Activated CD8-positive, alpha-beta memory T cell treated with anti-CD3 and anti-CD28 coated beads, Interleukin-2, amount 50 U/mL, for 24 hours (primary cell): Measurements from ENCODE around the gene DOK4.
"Not testable (repeated sequence)": the region's sequence is repeated elsewhere in the genome, so short reads cannot be mapped to it uniquely, and the experiment has no call there.

ENCODE experiments used
- DNase-seq: peaks from one replicate; pipeline ENCODE4 v3.0.0-alpha.2; 2020; ENCODE audit errors: extremely low read depth

Gene DOK4

GRCh38 chr16:57446531-57447185, 39.6 kb downstream of the DOK4 start:
- no peak for DNase-seq

GRCh38 chr16:57445510-57445909, 40.8 kb downstream of the DOK4 start:
- DNase-seq: no peak

DNA sequence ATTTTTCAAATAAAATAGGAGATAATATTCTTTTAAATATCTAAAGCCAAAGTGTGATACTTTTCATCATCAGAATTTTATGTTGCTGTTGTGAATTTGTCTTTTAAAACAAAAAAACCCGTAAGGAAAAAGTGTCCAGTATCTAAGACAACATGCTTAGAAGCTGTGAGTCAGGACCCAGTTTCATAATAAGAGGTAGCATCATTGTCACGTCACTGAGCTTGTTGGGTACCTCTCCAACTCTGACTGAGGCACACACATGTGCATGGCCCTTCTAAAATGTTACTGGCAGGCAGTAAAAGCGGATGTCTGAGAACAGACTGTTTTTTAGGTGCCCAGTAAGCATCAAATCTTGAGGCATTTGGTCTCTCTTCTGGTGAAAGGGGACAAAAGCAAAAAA, 41.6 kb downstream of the DOK4 start:
- no peak for DNase-seq

- DNase-seq: not testable (repeated sequence)
Measured at GRCh38 chr16:57440551-57440950, 45.7 kb downstream of the DOK4 start.

GRCh38 chr16:57439947-57440346, 46.3 kb downstream of the DOK4 start:
- not testable (repeated sequence) for DNase-seq

DNA sequence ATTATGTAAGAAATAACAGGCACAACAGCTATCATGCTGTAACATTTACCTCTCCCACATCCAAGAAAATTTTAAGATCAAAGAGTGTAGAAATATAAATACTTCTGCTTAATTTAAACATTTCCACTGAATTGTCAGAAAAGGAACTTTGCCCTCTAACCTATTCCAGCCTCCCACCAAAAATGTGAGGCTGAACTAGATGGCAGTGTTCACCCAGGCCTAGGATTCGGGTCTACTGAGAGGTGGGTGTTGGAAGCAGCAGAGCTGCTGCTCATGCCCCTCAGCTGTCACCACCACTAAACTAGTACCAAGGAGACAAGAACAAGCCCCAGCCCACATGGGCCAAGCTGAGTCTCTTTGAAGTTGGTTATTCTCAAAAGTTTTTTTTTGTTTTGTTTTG, 50.5 kb downstream of the DOK4 start:
- DNase-seq: no peak

DNA sequence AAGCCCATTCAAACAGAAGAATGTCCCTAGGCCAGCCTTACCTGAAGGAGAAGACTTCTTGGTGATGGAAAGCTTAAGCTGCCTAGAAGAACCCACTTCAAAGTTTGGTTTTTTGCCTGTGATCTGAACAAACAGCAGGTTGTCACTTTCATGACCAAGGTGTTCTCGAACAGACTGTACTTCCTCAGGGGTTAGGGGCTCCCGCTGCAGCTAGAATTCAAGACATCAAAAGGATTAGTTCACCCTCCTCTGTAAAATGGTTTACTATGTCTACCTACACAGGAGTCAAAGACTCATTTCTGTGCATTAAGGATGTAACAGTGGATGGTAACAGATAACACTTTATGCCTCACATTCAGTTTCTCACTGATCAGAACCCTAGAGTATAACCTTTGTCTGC, 52.3 kb downstream of the DOK4 start:
- DNase-seq: no peak

DNA sequence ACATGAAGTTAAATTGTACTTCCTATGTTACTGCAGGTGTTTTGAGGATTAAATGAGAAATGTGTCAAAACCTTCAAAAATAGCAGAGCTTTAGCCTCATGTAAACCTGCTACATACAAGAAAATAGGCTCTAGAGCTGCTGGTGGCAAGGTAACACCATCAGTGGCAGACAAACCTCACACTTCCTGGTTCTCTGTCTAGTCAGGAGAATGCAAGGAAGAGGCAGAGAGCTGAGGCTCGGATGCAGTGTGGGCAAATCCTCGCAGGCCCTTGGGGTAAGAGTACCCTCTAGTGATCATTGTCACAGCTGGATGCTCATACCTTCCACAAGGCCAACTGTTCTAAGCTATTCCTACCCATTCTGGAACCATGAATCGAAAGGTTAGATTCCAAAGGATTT, 53.3 kb downstream of the DOK4 start:
- DNase-seq: no peak

GRCh38 chr16:57432505-57432904, 53.8 kb downstream of the DOK4 start:
- DNase-seq: no peak

DNA sequence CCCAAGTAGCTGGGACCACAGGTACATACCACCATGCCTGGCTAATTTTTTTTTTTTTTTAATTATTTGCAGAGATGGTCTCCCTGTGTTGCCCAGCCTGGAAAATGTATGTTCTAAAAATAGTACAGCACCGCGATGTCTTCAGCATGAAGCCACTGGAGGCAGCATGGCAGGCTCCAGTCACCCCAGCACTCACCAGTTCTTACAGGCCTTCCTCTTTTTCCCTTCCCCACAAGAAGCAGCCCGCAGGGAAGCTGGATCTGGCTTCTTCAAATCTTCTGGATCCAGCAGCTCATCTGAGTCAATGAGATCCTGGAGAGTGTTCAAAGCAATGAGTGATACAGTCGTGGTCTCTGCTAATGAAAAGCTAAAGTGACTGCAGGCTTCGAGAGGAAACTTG, 55.3 kb downstream of the DOK4 start:
- no peak for DNase-seq

DNA sequence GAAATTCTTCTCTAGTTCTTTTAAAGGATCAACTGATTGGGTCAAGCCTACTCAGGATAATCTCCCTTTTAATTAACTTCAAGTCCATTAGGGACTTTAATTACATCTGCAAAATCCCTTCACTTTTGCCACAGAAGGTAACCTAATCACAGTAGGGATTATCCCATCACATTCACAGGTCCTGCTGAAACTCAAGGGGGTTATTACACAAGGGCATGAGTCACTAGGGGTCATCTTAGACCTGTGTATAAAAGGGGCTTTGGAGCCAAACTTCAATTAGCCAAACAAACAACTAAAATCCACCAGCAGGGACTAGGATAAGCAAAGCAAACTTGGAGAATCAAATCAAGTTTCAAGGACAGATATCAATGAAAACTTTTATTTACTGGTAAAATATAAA, 58.5 kb downstream of the DOK4 start:
- no peak for DNase-seq

- DNase-seq: no peak
Measured at GRCh38 chr16:57427307-57427706, 59.0 kb downstream of the DOK4 start.

- DNase-seq: no peak
Measured at GRCh38 chr16:57426356-57426755, 59.9 kb downstream of the DOK4 start.

DNA sequence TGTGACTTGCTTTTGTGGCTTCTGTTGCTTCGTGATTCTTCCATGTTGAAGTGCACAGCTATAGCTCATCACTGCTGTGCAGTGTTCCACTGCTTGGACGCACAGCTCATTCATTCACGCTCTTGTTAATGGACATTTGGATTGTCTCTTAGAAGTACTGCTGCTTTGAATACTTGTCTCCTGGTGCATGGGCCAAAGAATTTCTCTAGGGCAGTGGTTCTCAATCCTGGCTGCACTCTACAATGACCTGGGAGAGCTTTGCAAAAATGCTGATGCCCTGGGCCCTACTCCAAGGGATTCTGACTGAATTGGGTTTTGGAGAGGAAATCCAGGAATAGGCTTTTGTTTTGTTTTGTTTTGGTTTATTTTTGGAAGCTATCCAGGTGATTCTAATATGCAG, 61.7 kb downstream of the DOK4 start:
- DNase-seq: no peak

- no peak for DNase-seq
Measured at GRCh38 chr16:57423152-57423551, 63.1 kb downstream of the DOK4 start.

DNA sequence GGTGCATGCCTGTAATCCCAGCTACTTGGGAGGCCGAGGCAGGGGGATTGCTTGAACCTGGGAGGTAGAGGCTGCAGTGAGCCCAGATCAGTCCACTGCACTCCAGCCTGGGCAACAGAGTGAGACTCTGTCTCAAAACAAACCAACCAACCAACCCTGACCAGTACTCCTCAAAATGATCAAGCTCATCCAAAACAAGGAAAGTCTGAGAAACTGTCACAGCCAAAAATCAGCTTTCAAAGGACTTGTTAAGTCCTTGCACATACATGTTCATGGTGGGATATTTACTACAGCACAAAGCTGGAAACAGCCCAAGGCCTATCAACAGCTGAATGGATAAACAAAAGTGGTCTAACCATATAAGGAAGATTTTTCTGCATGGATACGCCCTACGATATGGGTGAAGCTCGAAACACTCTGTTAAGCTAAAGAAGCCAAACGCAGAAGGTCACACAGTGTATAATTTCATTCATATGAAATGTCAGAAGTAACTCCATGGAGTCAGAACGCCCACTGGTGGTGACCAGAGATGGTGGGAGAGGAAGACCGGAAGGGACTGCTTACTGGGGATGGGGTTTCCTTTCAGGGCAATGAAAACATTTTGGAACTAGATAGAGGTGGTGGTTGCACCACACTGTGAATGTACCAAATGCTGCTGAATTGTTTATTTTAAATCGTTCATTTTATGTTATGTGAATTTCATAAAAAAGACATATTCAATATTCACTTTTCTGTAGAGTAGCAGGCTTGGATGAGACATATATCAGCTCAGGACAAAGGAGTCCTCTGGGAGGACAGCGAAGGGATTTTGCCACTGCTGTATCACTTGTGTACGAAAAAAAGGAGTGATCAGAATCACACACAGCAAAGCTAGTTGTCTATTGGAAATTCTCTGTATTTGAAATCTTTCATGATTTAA, 64.0 kb downstream of the DOK4 start:
- DNase-seq: no peak
